Stomach (tissue), 9 donors: Measurements from ENCODE around the gene STAC2. TPM values are rescaled to one million over a fixed set of nuclear protein-coding genes. Genes with fewer than 3 reads are reported as not detected.
A peak's percentile ranks its signal among the peaks of the same experiment; 100 is the strongest.

Experiments
- DNase-seq, 2 donors: peaks; one replicate each; pipeline versions ENCODE4 v3.0.0 to v3.0.0-alpha.2; 2013 to 2019
- H3K27ac ChIP-seq, 5 donors: fragments of 200-600 bp in 4 of 5; sonication (generic) in 4 of 5; one replicate each; pipeline ENCODE4 v1.5.1; 2013 to 2019; ENCODE audit warnings: mild to moderate bottlenecking in 1 of 5, moderate library complexity in 1 of 5
- H3K27me3 ChIP-seq, 3 donors: fragments of 200-600 bp; sonication (generic); one replicate each; pipeline ENCODE4 v1.5.1; 2017 to 2019; ENCODE audit warnings: mixed run types in 1 of 3
- H3K36me3 ChIP-seq, 4 donors: fragments of 200-600 bp; sonication (generic); 1 replicate in 3 of 4; 2 replicates in 1 of 4; pipeline ENCODE4 v1.5.1; 2016 to 2019
- H3K4me1 ChIP-seq, 4 donors: fragments of 200-600 bp; sonication (generic); one replicate each; pipeline ENCODE4 v1.5.1; 2016 to 2019
- H3K4me3 ChIP-seq, 4 donors: fragments of 200-600 bp; sonication (generic) in 3 of 4; one replicate each; pipeline ENCODE4 v1.5.1; 2016 to 2019; ENCODE audit warnings: mild to moderate bottlenecking in 1 of 4
- H3K9me3 ChIP-seq, 4 donors: fragments of 200-600 bp; sonication (generic); one replicate each; pipeline ENCODE4 v1.5.1; 2016 to 2019
- EP300 ChIP-seq: sonication (generic); formaldehyde crosslinking; IDR thresholded peaks from one replicate; pipeline ENCODE4 v1.6.1; 2017; ENCODE audit warnings: antibody characterized with exemption
- POLR2A ChIP-seq, 4 donors: fragments of 450-650 bp; IDR thresholded peaks; one replicate each; pipeline ENCODE4 v1.6.1; 2016; ENCODE audit warnings: antibody characterized with exemption in 4 of 4, control low read depth in 2 of 4, mild to moderate bottlenecking in 1 of 4, moderate library complexity in 1 of 4
- POLR2AphosphoS5 ChIP-seq, 3 donors: sonication (generic); formaldehyde crosslinking; IDR thresholded peaks; one replicate each; pipeline ENCODE4 v1.6.1; 2016; ENCODE audit warnings: antibody characterized with exemption in 3 of 3
- WGBS, 5 donors: extraction: QIAGEN DNeasy Blood & Tissue Kit in 3 of 5; methylation state at CpG; one replicate each; pipeline versions ENCODE4 v1.1.5 to v1.1.7; 2013 to 2018; 5-methylcytosine and 5-hydroxymethylcytosine counted together
- intact Hi-C: fragments of 100-400 bp; cut with DNase I; formaldehyde crosslinking; loops from one replicate; pipeline ENCODE4 v1.15.1; 2023; ENCODE audit warnings: low total_unique reads
- polyA plus RNA-seq, 3 donors: library from polyadenylated mRNA; stranded (reverse); fragments of 200-250 nt; gene quantifications; one replicate each; pipeline ENCODE4 v1.2.3, GENCODE V29; 2013
- total RNA-seq, 5 donors: library from RNA; depleted of rRNA; stranded (reverse); fragments of >200 nt; gene quantifications; one replicate each; pipeline versions ENCODE4 v1.1.0 to v1.2.3, GENCODE V29; 2014 to 2016
- TF ChIP-seq, protein P1 (sequence below), 7 experiments: fragments of 450-650 bp in 4 of 7; fragments of 200-600 bp in 3 of 7; sonication (generic) in 3 of 7; IDR thresholded peaks; one replicate each; pipeline ENCODE4 v1.5.1; 2016 to 2019; ENCODE audit warnings: antibody characterized with exemption in 7 of 7, control low read depth in 2 of 7, mild to moderate bottlenecking in 1 of 7
- donor health status: healthy with polysubstance abuse.
- donor health status: Bipolar disorder and iron deficiency.
- donor health status: healthy.

Gene STAC2
- total and polyA plus RNA-seq, 8 donors = under 0.01 to 0.20 (median 0.15) TPM; not detected in 5

DNA sequence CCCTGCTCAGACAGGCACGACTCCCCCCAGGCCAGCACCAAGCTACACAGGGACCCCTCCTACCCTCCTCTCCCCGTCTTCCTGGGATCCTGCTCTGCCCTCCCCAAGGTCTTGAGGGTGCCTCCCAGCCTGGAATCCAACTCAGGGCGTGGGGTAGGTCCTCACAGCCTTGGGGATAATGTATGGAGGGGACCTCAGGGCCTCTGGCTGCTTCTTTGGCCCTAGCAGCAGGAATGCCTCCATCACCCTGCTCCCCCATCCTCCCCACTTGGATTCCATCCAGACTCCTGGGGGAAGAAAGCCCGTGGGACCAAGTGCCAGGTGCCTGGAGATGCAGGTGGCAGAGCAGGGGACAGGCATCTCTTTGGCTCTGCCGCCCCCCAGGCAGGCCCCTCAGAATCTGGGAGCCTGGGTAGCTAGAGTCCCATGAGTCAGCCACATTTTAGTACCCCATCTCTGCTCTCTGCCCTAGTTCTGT is 10.7 kb upstream of the STAC2 start:
- H3K9me3 ChIP-seq = no peaks in the 10 kb centered on the region
- H3K4me3 ChIP-seq = no peak overlapping the region
- no peak for TF ChIP-seq POLR2A (IDR thresholded peaks at IDR 0.05)
- TF ChIP-seq EP300 = no peak
- TF ChIP-seq, protein P1, sequence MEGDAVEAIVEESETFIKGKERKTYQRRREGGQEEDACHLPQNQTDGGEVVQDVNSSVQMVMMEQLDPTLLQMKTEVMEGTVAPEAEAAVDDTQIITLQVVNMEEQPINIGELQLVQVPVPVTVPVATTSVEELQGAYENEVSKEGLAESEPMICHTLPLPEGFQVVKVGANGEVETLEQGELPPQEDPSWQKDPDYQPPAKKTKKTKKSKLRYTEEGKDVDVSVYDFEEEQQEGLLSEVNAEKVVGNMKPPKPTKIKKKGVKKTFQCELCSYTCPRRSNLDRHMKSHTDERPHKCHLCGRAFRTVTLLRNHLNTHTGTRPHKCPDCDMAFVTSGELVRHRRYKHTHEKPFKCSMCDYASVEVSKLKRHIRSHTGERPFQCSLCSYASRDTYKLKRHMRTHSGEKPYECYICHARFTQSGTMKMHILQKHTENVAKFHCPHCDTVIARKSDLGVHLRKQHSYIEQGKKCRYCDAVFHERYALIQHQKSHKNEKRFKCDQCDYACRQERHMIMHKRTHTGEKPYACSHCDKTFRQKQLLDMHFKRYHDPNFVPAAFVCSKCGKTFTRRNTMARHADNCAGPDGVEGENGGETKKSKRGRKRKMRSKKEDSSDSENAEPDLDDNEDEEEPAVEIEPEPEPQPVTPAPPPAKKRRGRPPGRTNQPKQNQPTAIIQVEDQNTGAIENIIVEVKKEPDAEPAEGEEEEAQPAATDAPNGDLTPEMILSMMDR (IDR thresholded peaks at IDR 0.05) = no peak
- TF ChIP-seq POLR2AphosphoS5 (IDR thresholded peaks at IDR 0.05) = no peak
- no peak for DNase-seq
- H3K27me3 ChIP-seq = peaks cover 0 to 87% (median 22%) of the 10 kb centered on the region in 3 donors
- H3K36me3 ChIP-seq = no peaks in the 10 kb centered on the region
- H3K27ac ChIP-seq = no peak overlapping the region
- WGBS, 5 donors = 34 to 59% (median 43%) methylated on average over 3 to 5 of the region's 5 CpGs
- peaks cover 5 to 22% (median 19%) of the 10 kb centered on the region in 4 donors for H3K4me1 ChIP-seq
- intact Hi-C loops = no loop called here

DNA sequence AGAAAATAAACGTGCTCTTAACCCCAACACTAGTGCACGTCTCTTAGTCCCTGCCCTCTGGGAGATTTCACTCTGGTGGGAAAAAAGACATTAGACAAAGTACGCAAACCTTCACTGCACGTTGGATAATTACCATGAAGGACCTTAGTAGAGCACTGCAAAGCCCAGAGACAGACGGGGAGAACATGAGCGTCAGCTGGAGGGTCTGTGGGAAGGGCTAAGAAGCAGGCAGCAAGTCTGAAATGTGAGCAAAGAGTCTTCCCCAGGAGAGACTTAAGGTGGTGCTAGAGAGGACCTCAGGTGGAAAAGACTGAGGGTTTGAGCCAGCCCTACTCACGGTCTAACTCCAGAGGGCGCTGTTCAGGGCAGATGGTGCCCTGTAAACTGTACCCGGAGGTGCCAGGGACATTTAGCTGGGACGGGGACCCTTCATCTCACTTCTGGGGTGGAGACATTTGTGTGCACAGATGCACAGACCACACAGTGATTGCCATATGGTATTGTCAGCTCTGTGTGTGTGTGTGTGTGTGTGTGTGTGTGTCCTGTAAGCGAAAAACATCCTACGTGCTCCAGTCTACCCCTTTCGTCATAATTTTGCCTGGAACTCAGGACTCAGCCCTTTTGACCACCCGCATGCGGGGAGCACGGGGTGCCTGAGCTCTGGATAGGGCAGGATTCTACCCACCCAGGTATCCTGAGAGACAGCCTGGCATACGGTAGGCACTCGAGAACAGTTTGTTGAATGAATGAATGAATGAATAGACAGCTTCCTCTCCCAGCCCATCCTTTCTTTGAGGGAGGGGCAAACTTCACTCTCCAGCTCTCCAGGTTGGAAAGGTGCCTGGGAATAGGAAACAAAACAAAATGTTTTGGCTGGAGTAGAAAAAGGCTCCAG is 10.1 kb upstream of the STAC2 start:
- intact Hi-C loops = no loop called here
- H3K9me3 ChIP-seq = no peaks in the 10 kb centered on the region
- peak in 1 of 2 donors; percentile 75 for DNase-seq
- H3K36me3 ChIP-seq = no peaks in the 10 kb centered on the region
- peaks cover 5 to 25% (median 19%) of the 10 kb centered on the region in 4 donors for H3K4me1 ChIP-seq
- no peak overlapping the region for H3K4me3 ChIP-seq
- 31 to 36% (median 32%) methylated on average over 17 to 18 of the region's 18 CpGs for WGBS, 5 donors
- H3K27ac ChIP-seq = no peak overlapping the region
- H3K27me3 ChIP-seq = peaks cover 0 to 92% (median 29%) of the 10 kb centered on the region in 3 donors
- TF ChIP-seq EP300 (no peak), POLR2AphosphoS5 (IDR thresholded peaks at IDR 0.05) (no peak), POLR2A (IDR thresholded peaks at IDR 0.05) (no peak)
- TF ChIP-seq, protein P1 (IDR thresholded peaks at IDR 0.05) = peak in 2 of 7 experiments; percentile 7 to 36

DNA sequence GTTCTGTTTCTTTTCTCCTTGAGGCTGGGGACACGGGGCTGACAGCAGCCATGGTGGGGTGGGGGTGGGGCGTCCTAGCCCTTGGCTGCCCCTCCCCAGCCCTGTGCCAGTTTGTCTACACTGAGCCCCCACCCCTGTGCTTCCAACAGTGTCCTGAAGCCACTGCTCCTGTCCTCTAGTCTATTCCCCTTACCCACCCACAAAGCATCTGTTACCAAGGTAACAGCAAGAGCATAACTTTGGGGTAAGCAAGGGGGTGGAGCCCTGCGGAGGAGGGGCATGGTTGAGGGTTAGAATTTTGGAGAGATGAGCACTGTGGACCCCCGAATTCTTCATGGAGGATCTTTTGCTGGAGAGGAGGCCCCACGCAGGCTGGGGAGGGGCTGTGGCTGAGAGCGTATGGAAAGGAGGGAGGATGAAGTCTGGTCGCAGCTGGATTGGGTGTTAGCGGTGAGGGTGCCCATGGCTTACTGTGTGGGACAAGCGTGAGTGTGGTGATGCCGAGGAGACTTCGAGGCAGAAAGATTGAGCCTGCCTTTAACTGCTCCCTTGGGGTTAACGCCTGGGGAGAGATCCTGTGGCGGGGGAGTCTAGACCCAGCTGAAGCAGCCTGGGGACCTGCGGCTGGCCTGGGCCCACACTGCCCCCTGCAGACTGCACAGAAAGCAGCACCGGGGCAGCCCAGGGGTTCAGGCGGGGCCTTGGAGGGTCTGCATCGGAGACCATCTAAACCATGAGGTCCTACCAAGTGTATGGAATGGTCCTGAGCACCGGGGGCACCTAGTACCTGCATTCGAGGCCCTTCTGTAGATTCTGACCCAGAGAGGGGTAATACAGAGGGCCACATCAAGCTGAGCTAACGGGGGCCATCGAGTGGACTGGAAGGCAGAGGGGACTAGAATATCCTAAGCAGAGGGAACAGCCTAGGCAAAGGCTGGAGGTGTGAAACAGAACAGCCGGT is 6.1 kb upstream of the STAC2 start:
- intact Hi-C loops = no loop called here
- H3K9me3 ChIP-seq = no peaks in the 10 kb centered on the region
- H3K27ac ChIP-seq = no peak overlapping the region
- H3K36me3 ChIP-seq = no peaks in the 10 kb centered on the region
- 9 to 17% (median 10%) methylated on average over 19 to 22 of the region's 22 CpGs for WGBS, 5 donors
- peak; percentile 49 to 80 for DNase-seq
- peaks cover 0 to 13% (median 9%) of the 10 kb centered on the region in 4 donors for H3K4me1 ChIP-seq
- TF ChIP-seq, protein P1 (IDR thresholded peaks at IDR 0.05) = peak in 5 of 7 experiments; percentile 26 to 70 (median 56)
- TF ChIP-seq POLR2A (IDR thresholded peaks at IDR 0.05) = no peak
- H3K27me3 ChIP-seq = peaks cover 3 to 93% (median 31%) of the 10 kb centered on the region in 3 donors
- no peak overlapping the region for H3K4me3 ChIP-seq

DNA sequence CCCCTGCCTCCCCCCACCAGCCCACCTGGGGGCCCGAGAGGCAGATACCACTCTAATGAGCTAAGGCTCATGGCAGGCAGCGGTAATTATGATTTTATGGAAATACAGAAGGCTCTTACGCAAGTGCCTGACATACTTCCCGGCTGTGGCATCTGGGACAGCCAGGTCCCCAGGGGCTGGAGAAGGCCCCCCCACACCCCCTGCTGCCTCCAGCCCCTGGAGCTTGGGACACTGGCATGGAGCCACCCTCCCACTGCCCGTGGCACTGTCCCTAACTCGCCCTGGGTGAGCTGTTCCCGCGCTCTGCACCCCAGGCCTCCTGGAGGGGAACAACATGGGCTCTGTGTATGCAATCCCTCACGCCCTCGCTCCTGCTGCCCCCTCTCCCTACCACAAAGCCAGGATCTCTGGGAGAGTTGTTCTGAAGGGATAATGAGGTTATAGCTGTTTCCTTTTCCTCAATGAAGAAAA is 5.4 kb upstream of the STAC2 start:
- TF ChIP-seq, protein P1 (IDR thresholded peaks at IDR 0.05) = no peak
- no peak for TF ChIP-seq POLR2AphosphoS5 (IDR thresholded peaks at IDR 0.05)
- TF ChIP-seq EP300 = no peak
- TF ChIP-seq POLR2A (IDR thresholded peaks at IDR 0.05) = no peak
- WGBS, 5 donors = 50 to 82% (median 58%) methylated on average over 3 to 10 of the region's 10 CpGs
- Histone ChIP-seq H3K9me3 (no peaks in the 10 kb centered on the region), H3K4me1 (peaks cover under 1 to 18% (median 14%) of the 10 kb centered on the region in 4 donors), H3K27ac (no peak overlapping the region), H3K27me3 (peaks cover 3 to 96% (median 35%) of the 10 kb centered on the region in 3 donors), H3K4me3 (no peak overlapping the region), H3K36me3 (no peaks in the 10 kb centered on the region)
- intact Hi-C loops = no loop called here
- DNase-seq = peak in 1 of 2 donors; percentile 58
